ENCODE measurements around the gene GIN1. TPM values are rescaled to one million over a fixed set of nuclear protein-coding genes. Genes with fewer than 3 reads are reported as not detected.

GIN1 gene
- total and polyA plus RNA-seq, 2 of the 4 experiments (the other 2 are of a cell fraction) = 2.9 to 3.1 TPM

- WGBS, 2 experiments (ENCODE audit: extremely low coverage in 2 of 2, insufficient read length in 1 of 2) = no CpG with 5 or more reads among the region's 1 CpG
These were observed 17.7 kb downstream of the GIN1 start for GRCh38 chr5:103102234-103102633.

More at GRCh38 chr5:103102234-103102633, 17.7 kb downstream of the GIN1 start:
- Histone ChIP-seq H3K9me3 (ENCODE audit: control insufficient read depth, insufficient read depth, low read length) (no peaks in the 10 kb centered on the region), H2BK20ac (ENCODE audit: low read depth, low read length) (no peak overlapping the region), H3K79me1 (ENCODE audit: low read depth in 1 of 2, low read length in 2 of 2) (no peaks in the 10 kb centered on the region), H3K4me2 (ENCODE audit: low read depth, low read length) (no peak overlapping the region), H3K23ac (ENCODE audit: low read depth, low read length) (no peak overlapping the region), H3K4me3 (ENCODE audit: insufficient read depth, low read depth, low read length) (no peak overlapping the region), H2AFZ (replicated peaks; ENCODE audit: low read length, poor library complexity) (no peak overlapping the region), H3K27me3 (ENCODE audit: control insufficient read depth, insufficient read depth, low read length) (no peaks in the 10 kb centered on the region), H3K36me3 (ENCODE audit: control insufficient read depth, insufficient read depth, low read length) (peaks cover 3% of the 10 kb centered on the region; the same call in 1 of the 2 replicates), H4K5ac (ENCODE audit: low read depth, low read length) (no peak overlapping the region), H3K14ac (replicated peaks; ENCODE audit: low read depth, low read length) (no peak overlapping the region), H4K91ac (ENCODE audit: insufficient read depth, low read depth, low read length) (no peak overlapping the region), H4K8ac (ENCODE audit: low read depth in 2 of 2, low read length in 2 of 2) (no peak overlapping the region), H3K18ac (ENCODE audit: low read depth, low read length) (no peak overlapping the region), H3K9me1 (ENCODE audit: insufficient read depth, low read length) (no peaks in the 10 kb centered on the region), H3K4ac (ENCODE audit: low read depth, low read length) (no peak overlapping the region), H2BK15ac (ENCODE audit: low read depth, low read length) (no peak overlapping the region), H2AK5ac (ENCODE audit: low read depth, low read length) (no peak overlapping the region), H4K20me1 (ENCODE audit: insufficient read depth, low read length) (no peaks in the 10 kb centered on the region), H2BK5ac (ENCODE audit: low read depth, low read length, poor library complexity, severe bottlenecking) (no peak overlapping the region), H2AK9ac (replicated peaks; ENCODE audit: low read depth, low read length, poor library complexity) (no peak overlapping the region), H3K9ac (ENCODE audit: low read depth, low read length) (no peak overlapping the region), H3K4me1 (ENCODE audit: control insufficient read depth, insufficient read depth, low read length) (no peaks in the 10 kb centered on the region), H3K27ac (ENCODE audit: insufficient read depth, low read length) (no peak overlapping the region), H2BK120ac (ENCODE audit: low read depth, low read length) (no peak overlapping the region), H3K56ac (ENCODE audit: extremely low read depth, insufficient read depth, low read length) (no peak overlapping the region)
- intact Hi-C loops (cut with micrococcal nuclease) (no loop called here), in situ Hi-C loops (cut with MboI; ENCODE audit: low sequenced_read_pairs) (no loop called here), dilution Hi-C loops (cut with HindIII; ENCODE audit: low sequenced_read_pairs, unreplicated experiment) (no loop called here)
- TF ChIP-seq BHLHE40 (IDR thresholded peaks at IDR 0.05; ENCODE audit: low read depth, low read length) = no peak
- no peak for TF ChIP-seq RAD21 (IDR thresholded peaks at IDR 0.05; ENCODE audit: low read length)
- no peak for TF ChIP-seq CEBPB (IDR thresholded peaks at IDR 0.05; ENCODE audit: low read depth, low read length)
- no peak for TF ChIP-seq FOS (IDR thresholded peaks at IDR 0.05; ENCODE audit: low read depth, low read length)
- no peak for TF ChIP-seq CTCF (conservative IDR thresholded peaks at IDR 0.05; ENCODE audit: low read depth, low read length)
- no peak for TF ChIP-seq MAZ (IDR thresholded peaks at IDR 0.05; ENCODE audit: borderline replicate concordance, low read depth, low read length)
- TF ChIP-seq POLR2A (IDR thresholded peaks at IDR 0.05; ENCODE audit: low read depth, low read length) = no peak
- TF ChIP-seq RFX5 (IDR thresholded peaks at IDR 0.05; ENCODE audit: low read depth, low read length) = no peak
- TF ChIP-seq RCOR1 (IDR thresholded peaks at IDR 0.05; ENCODE audit: insufficient replicate concordance, low read length) = no peak
- no peak for TF ChIP-seq USF2 (IDR thresholded peaks at IDR 0.05; ENCODE audit: low read depth, low read length)
- TF ChIP-seq CHD1 (IDR thresholded peaks at IDR 0.05; ENCODE audit: low read depth, low read length) = no peak
- TF ChIP-seq NFE2L2 (IDR thresholded peaks at IDR 0.05; ENCODE audit: low read depth, low read length) = no peak
- no peak for TF ChIP-seq SMC3 (IDR thresholded peaks at IDR 0.05; ENCODE audit: low read depth, low read length)
- no peak for TF ChIP-seq ELK1 (IDR thresholded peaks at IDR 0.05; ENCODE audit: borderline replicate concordance, low read depth, low read length)
- TF ChIP-seq MAFK (IDR thresholded peaks at IDR 0.05; ENCODE audit: low read depth, low read length) = no peak
- no peak for TF ChIP-seq MXI1 (IDR thresholded peaks at IDR 0.05; ENCODE audit: borderline replicate concordance, low read depth, low read length)
- no peak for ATAC-seq (ENCODE audit: low read depth)
- DNase-seq = no peak
- CTCF ChIA-PET = no interaction called here
- POLR2A ChIA-PET (ENCODE audit: unreplicated experiment) = no interaction called here
- no TSS peak for BruUV-seq (replicated peaks)

Measured in IMR-90 (cell line).